Vagina (tissue), 2 donors: ENCODE results near the gene ASCC2.

Experiments used
- POLR2A ChIP-seq, 2 donors: fragments of 450-650 bp; IDR thresholded peaks; one replicate each; pipeline ENCODE4 v1.6.1; 2017; ENCODE audit warnings: antibody characterized with exemption in 2 of 2, mild to moderate bottlenecking in 2 of 2, moderate library complexity in 2 of 2
- TF ChIP-seq, protein P1 (sequence below), 3 experiments: fragments of 450-650 bp in 2 of 3; fragments of 200-600 bp in 1 of 3; sonication (generic) in 1 of 3; IDR thresholded peaks; one replicate each; pipeline ENCODE4 v1.5.1; 2017 to 2019; ENCODE audit warnings: antibody characterized with exemption in 3 of 3, mild to moderate bottlenecking in 2 of 3, moderate library complexity in 2 of 3

DNA sequence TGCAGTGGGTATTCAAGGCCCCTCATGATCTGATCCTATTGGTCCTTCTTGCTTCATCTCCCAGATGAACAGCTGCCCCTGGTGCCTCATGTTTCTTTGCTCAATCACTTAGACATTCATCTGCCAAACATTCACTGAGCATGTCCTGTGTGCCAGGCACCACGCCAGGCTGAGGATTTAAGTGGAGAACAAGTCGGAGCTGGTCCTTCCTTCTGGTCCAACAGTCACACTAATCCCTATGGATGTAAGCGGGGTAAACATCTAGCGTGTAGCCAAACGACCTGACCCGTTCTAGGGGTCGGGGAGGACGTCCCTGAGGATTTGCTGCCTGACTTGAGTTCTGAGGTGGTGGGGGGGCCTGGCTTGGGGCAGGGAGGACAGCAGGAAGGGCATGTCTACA, 93.2 kb downstream of the ASCC2 start:
- TF ChIP-seq, protein P1, sequence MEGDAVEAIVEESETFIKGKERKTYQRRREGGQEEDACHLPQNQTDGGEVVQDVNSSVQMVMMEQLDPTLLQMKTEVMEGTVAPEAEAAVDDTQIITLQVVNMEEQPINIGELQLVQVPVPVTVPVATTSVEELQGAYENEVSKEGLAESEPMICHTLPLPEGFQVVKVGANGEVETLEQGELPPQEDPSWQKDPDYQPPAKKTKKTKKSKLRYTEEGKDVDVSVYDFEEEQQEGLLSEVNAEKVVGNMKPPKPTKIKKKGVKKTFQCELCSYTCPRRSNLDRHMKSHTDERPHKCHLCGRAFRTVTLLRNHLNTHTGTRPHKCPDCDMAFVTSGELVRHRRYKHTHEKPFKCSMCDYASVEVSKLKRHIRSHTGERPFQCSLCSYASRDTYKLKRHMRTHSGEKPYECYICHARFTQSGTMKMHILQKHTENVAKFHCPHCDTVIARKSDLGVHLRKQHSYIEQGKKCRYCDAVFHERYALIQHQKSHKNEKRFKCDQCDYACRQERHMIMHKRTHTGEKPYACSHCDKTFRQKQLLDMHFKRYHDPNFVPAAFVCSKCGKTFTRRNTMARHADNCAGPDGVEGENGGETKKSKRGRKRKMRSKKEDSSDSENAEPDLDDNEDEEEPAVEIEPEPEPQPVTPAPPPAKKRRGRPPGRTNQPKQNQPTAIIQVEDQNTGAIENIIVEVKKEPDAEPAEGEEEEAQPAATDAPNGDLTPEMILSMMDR (IDR thresholded peaks at IDR 0.05) = no peak
- no peak for TF ChIP-seq POLR2A (IDR thresholded peaks at IDR 0.05)
